ENCODE measurements around the gene FAM168B. TPM values are rescaled to one million over a fixed set of nuclear protein-coding genes. Genes with fewer than 3 reads are reported as not detected.
A peak's percentile ranks its signal among the peaks of the same experiment; 100 is the strongest.
"Not testable (repeated sequence)": the region's sequence is repeated elsewhere in the genome, so short reads cannot be mapped to it uniquely, and the experiment has no call there.

FAM168B gene
- 68.5 TPM for total RNA-seq

GRCh38 chr2:131093006-131093695 is at the start of gene FAM168B:
FAM168B (minus strand) TSS chr2:131093460; CDS start chr2:131082646, 10,814 bp downstream.
- Histone ChIP-seq H3K27me3 (ENCODE audit: insufficient read depth, low read length) (no peaks in the 10 kb centered on the region), H3K9me3 (ENCODE audit: low read depth, low read length) (no peaks in the 10 kb centered on the region), H3K4me3 (ENCODE audit: low read length) (peak within 1 kb of the TSS; percentile 99), H3K4me1 (ENCODE audit: insufficient read depth, low read length) (peaks cover 20% of the 10 kb centered on the region)

DNA sequence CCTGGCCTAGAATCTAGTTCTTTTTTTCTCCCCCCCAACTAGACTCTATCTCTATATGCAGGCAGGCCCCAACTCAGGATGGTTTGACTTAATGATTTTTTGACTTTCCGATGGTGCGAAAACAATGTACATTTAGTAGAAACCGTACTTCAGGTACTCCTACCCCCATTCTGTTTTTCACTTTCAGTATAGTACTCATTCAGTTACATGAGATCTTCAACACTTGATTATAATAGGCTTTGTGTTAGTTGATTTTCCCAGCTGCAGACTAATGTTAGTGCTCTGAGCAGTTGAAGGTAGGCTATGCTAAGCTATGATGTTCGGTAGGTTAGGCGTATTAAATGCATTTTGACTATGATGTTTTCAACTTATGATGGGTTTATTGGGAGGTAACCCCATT is 49.6 kb upstream of the FAM168B start:
- Histone ChIP-seq H3K4me3 (ENCODE audit: low read length) (no peak overlapping the region), H3K4me1 (ENCODE audit: insufficient read depth, low read length) (peaks cover 7% of the 10 kb centered on the region), H3K27me3 (ENCODE audit: insufficient read depth, low read length) (no peaks in the 10 kb centered on the region), H3K9me3 (ENCODE audit: low read depth, low read length) (no peaks in the 10 kb centered on the region)

- Histone ChIP-seq H3K27me3 (ENCODE audit: insufficient read depth, low read length) (no peaks in the 10 kb centered on the region), H3K9me3 (ENCODE audit: low read depth, low read length) (no peaks in the 10 kb centered on the region), H3K4me1 (ENCODE audit: insufficient read depth, low read length) (peaks cover 7% of the 10 kb centered on the region), H3K4me3 (ENCODE audit: low read length) (no peak overlapping the region)
Observed at GRCh38 chr2:131140581-131140980, 47.3 kb upstream of the FAM168B start.

DNA sequence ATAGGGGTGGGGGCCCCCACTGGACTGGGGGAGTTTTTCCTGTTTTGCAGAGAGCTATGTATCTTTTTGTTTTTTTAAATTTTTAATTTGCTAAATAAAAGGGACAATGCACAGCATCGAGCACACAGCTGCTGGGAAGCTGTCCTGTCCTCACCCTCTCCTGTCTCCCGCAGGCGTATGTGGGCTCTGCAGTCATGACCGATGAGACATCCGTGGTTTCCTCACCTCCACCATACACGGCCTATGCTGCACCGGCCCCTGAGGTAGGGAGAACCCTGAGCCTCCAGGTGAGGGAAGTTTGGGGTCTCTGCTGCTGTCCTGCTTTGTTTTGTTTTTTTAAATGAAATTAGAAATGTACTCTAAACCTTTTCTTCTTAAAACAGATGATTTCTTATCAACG is 39.5 kb upstream of the FAM168B start:
- Histone ChIP-seq H3K9me3 (ENCODE audit: low read depth, low read length) (no peaks in the 10 kb centered on the region), H3K27me3 (ENCODE audit: insufficient read depth, low read length) (no peaks in the 10 kb centered on the region)

GRCh38 chr2:131130298-131130596 is 37.0 kb upstream of the FAM168B start:
- H3K27me3 ChIP-seq (ENCODE audit: insufficient read depth, low read length): no peaks in the 10 kb centered on the region
- no peak overlapping the region for H3K4me3 ChIP-seq (ENCODE audit: low read length)
- H3K9me3 ChIP-seq (ENCODE audit: low read depth, low read length): no peaks in the 10 kb centered on the region
- no peaks in the 10 kb centered on the region for H3K4me1 ChIP-seq (ENCODE audit: insufficient read depth, low read length)

More for the DNA sequence above, 39.5 kb upstream of the FAM168B start:
- no peak overlapping the region for H3K4me3 ChIP-seq (ENCODE audit: low read length)
- H3K4me1 ChIP-seq (ENCODE audit: insufficient read depth, low read length): no peaks in the 10 kb centered on the region

GRCh38 chr2:131127981-131128380 is 34.7 kb upstream of the FAM168B start:
- H3K4me3 ChIP-seq (ENCODE audit: low read length): no peak overlapping the region
- no peaks in the 10 kb centered on the region for H3K9me3 ChIP-seq (ENCODE audit: low read depth, low read length)
- no peaks in the 10 kb centered on the region for H3K27me3 ChIP-seq (ENCODE audit: insufficient read depth, low read length)
- no peaks in the 10 kb centered on the region for H3K4me1 ChIP-seq (ENCODE audit: insufficient read depth, low read length)

DNA sequence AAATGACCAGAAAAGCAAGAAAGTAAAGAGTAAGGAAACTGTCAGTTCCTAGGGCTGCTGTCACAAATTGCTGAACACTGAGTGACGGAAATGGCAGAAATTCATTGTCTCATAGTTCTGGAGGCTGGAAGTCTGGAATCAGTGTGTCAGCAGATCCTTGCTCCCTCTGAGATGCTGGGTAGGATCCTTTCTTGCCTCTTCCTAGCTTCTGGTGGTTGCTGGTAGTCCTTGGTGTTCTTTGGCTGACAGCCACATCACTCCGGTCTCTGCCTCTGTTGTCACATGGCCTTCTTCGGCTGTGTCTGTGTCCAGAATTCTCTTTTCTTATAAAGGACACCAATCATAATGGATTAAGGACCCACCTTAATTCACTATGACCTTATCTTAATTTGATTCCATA is 33.8 kb upstream of the FAM168B start:
- no peaks in the 10 kb centered on the region for H3K27me3 ChIP-seq (ENCODE audit: insufficient read depth, low read length)
- H3K9me3 ChIP-seq (ENCODE audit: low read depth, low read length): no peaks in the 10 kb centered on the region
- no peak overlapping the region for H3K4me3 ChIP-seq (ENCODE audit: low read length)
- no peaks in the 10 kb centered on the region for H3K4me1 ChIP-seq (ENCODE audit: insufficient read depth, low read length)

- Histone ChIP-seq H3K9me3 (ENCODE audit: low read depth, low read length) (no peaks in the 10 kb centered on the region), H3K4me3 (ENCODE audit: low read length) (no peak overlapping the region), H3K4me1 (ENCODE audit: insufficient read depth, low read length) (no peaks in the 10 kb centered on the region), H3K27me3 (ENCODE audit: insufficient read depth, low read length) (no peaks in the 10 kb centered on the region)
Observed at GRCh38 chr2:131126436-131126835, 33.2 kb upstream of the FAM168B start.

DNA sequence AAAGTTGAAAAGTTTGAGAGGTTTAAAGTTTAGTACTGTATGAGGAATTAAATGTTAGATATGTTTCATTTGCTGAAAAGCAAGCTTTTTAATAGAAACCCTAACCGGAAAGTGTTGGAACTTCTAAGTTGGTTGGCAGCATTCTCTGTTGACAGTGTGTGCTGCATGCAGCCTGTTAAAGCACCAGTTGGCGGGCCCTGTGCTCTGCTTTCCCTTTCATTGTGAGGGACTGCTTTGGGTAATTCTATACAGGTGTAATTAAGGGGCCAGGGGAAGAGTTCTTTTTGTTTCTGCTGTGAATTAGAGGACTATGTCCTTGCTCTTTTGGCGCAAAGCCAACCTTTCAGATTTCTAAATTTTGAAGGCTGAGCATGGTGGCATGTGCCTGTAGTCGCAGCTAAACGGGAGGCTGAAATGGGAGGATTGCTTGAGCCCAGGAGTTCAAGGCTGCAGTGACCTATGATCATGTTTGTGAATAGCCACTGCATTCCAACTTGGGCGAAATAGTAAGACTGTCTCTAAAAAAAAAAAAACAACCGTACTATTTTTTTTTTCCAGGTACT is 32.0 kb upstream of the FAM168B start:
- Histone ChIP-seq H3K27me3 (ENCODE audit: insufficient read depth, low read length) (no peaks in the 10 kb centered on the region), H3K4me3 (ENCODE audit: low read length) (no peak overlapping the region), H3K4me1 (ENCODE audit: insufficient read depth, low read length) (no peaks in the 10 kb centered on the region), H3K9me3 (ENCODE audit: low read depth, low read length) (no peaks in the 10 kb centered on the region)

DNA sequence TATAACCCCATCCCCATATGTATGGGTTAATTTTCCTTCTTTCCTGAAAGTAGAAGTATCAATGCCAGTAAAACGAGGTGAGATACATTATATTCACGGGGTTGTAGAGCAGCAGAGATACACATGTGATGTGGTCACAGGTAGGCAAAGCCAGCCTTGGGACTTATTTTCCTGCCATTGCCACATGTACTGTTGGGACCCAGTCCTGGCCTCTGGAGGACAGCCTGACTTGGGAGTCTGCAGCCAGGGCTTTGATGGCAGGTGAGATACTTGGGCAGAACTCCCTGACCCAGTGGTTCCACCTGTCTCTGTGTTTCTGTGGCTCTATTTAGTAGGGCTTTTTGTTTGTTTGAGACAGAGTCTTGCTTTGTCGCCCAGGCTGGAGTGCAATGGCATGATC is 29.9 kb upstream of the FAM168B start:
- Histone ChIP-seq H3K9me3 (ENCODE audit: low read depth, low read length) (no peaks in the 10 kb centered on the region), H3K4me3 (ENCODE audit: low read length) (no peak overlapping the region), H3K27me3 (ENCODE audit: insufficient read depth, low read length) (no peaks in the 10 kb centered on the region), H3K4me1 (ENCODE audit: insufficient read depth, low read length) (no peaks in the 10 kb centered on the region)

GRCh38 chr2:131122496-131122895 is 29.2 kb upstream of the FAM168B start:
- Histone ChIP-seq H3K9me3 (ENCODE audit: low read depth, low read length) (no peaks in the 10 kb centered on the region), H3K27me3 (ENCODE audit: insufficient read depth, low read length) (no peaks in the 10 kb centered on the region), H3K4me3 (ENCODE audit: low read length) (no peak overlapping the region), H3K4me1 (ENCODE audit: insufficient read depth, low read length) (no peaks in the 10 kb centered on the region)

DNA sequence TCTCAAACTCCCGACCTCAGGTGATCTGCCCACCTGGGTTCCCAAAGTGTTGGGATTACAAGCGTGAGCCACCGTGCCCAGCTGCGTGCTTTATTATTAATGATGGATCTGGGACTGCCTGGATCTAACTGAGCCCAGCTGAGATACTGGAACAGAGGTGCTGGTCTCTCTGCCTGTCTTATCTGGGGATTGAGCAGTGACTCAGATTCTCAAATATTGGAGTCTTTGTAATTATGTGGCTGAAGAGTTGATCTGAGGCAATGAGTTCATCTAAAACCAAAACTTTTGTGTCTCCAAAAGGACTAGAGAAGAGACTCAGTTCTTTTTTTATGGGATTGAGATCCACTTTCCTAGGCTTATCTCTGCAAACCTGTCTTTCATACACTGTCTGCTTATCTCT is 28.2 kb upstream of the FAM168B start:
- Histone ChIP-seq H3K4me3 (ENCODE audit: low read length) (no peak overlapping the region), H3K4me1 (ENCODE audit: insufficient read depth, low read length) (no peaks in the 10 kb centered on the region), H3K27me3 (ENCODE audit: insufficient read depth, low read length) (no peaks in the 10 kb centered on the region), H3K9me3 (ENCODE audit: low read depth, low read length) (no peaks in the 10 kb centered on the region)

DNA sequence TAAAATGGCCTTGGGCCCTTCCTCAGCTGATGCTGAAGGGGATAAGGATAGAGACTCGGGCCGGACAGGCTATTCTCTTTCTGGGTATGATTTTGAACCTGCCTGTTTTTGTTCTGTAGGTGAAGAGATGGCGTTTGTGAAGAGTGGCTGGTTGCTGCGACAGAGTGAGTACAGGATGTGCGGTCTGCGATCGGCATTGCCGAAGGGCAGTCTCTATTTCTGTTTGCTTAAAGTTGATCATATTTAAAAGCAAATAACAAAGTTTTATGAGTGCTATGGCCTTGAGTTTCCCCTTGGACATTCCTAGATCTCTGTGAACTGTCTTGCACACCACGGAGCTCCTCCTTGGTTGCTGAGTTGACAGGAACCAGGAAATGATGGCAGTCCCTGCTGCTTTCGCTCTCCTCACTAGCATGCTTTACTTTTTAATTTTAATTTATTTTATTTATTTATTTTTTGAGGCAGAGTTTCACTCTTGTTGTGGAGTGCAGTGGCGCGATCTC is 27.6 kb upstream of the FAM168B start:
- Histone ChIP-seq H3K9me3 (ENCODE audit: low read depth, low read length) (no peaks in the 10 kb centered on the region), H3K4me3 (ENCODE audit: low read length) (no peak overlapping the region), H3K27me3 (ENCODE audit: insufficient read depth, low read length) (no peaks in the 10 kb centered on the region), H3K4me1 (ENCODE audit: insufficient read depth, low read length) (no peaks in the 10 kb centered on the region)

DNA sequence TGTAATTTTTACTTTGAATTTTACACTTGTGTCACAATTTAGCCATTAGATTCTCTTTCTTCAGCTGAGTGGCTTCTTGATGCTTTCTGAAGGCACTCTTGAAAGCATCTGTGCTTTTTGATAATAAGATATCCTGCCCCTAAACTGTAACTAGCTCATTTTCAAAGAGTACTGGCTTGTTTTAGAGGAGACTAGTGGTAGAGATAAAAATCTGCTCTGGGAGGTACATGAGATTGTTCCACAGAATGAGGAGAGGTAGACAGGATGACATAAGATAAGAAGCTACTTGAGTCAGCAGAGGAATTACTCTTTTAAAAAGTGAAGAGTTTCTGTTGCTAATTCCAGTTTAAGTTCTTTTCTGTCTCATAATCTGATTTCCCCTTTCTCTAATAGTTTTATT is 22.5 kb upstream of the FAM168B start:
- H3K4me1 ChIP-seq (ENCODE audit: insufficient read depth, low read length): peaks cover 11% of the 10 kb centered on the region
- H3K4me3 ChIP-seq (ENCODE audit: low read length): no peak overlapping the region
- no peaks in the 10 kb centered on the region for H3K9me3 ChIP-seq (ENCODE audit: low read depth, low read length)
- H3K27me3 ChIP-seq (ENCODE audit: insufficient read depth, low read length): no peaks in the 10 kb centered on the region

GRCh38 chr2:131114950-131115349 is 21.7 kb upstream of the FAM168B start:
- H3K27me3 ChIP-seq (ENCODE audit: insufficient read depth, low read length); H3K4me3 ChIP-seq (ENCODE audit: low read length): not testable (repeated sequence)
- peaks cover 16% of the 10 kb centered on the region for H3K4me1 ChIP-seq (ENCODE audit: insufficient read depth, low read length)

GRCh38 chr2:131113566-131114227 is 20.4 kb upstream of the FAM168B start:
- Histone ChIP-seq H3K27me3 (ENCODE audit: insufficient read depth, low read length) (no peaks in the 10 kb centered on the region), H3K9me3 (ENCODE audit: low read depth, low read length) (no peaks in the 10 kb centered on the region), H3K4me1 (ENCODE audit: insufficient read depth, low read length) (peaks cover 16% of the 10 kb centered on the region), H3K4me3 (ENCODE audit: low read length) (no peak overlapping the region)

More at GRCh38 chr2:131114950-131115349, 21.7 kb upstream of the FAM168B start:
- H3K9me3 ChIP-seq (ENCODE audit: low read depth, low read length): not testable (repeated sequence)
